HCT116 (cell line): Measurements from ENCODE around the gene ATP8A2. TPM values are rescaled to one million over a fixed set of nuclear protein-coding genes. Genes with fewer than 3 reads are reported as not detected.

ENCODE experiments used
- ATAC-seq: fragments of 200-7000 bp; cut with Tn5 transposase; 2 replicates; pipeline ENCODE4 v1.9.1; 2020; ENCODE audit warnings: mild to moderate bottlenecking, moderate library complexity
- BruUV-seq: library from RNA; stranded (reverse); fragments of 400-500 nt; replicated peaks from 2 replicates; lab custom pipeline; 2021; lab: Mats Ljungman, UMichigan
- CTCF ChIA-PET: fragments of 300-600 bp; sonication (Branson Sonifier 250); formaldehyde crosslinking; loops from one replicate; lab custom pipeline; 2021; ENCODE audit warnings: antibody characterized with exemption; lab: Charles Lee
- POLR2A ChIA-PET: fragments of 300-600, 350-600 bp; sonication (Branson Sonifier 250); formaldehyde crosslinking; loops from one replicate; lab custom pipeline; 2021; ENCODE audit warnings: antibody characterized with exemption; lab: Charles Lee
- RAD21 ChIA-PET, 2 experiments: fragments of 300-600 bp; sonication (Branson Sonifier 250); formaldehyde crosslinking; loops; one replicate each; lab custom pipeline; 2023; ENCODE audit warnings: low total read pairs in 2 of 2; ENCODE audit not compliant: uncharacterized antibody in 2 of 2, unreplicated experiment in 2 of 2, low non-redundant PET in 1 of 2; lab: Charles Lee
- DNase-seq: peaks from one replicate; pipeline ENCODE4 v3.0.0-alpha.2; 2010; ENCODE audit warnings: low read depth, low spot score
- H2AFZ ChIP-seq: fragments of 200-600 bp; shearing (Covaris generic), sonication (generic); 2 replicates; pipeline ENCODE4 v1.6.1; 2017; ENCODE audit warnings: low read depth, mixed run types, mixed read lengths, antibody characterized with exemption, low read length; ENCODE audit not compliant: poor library complexity, severe bottlenecking
- H3K27ac ChIP-seq: 2 replicates; pipeline ENCODE4 v1.5.1; 2012; ENCODE audit warnings: low read depth, low read length
- H3K27me3 ChIP-seq: fragments of 200-600 bp; sonication (generic); 2 replicates; pipeline ENCODE4 v1.6.1; 2016; ENCODE audit warnings: mixed run types, low read length, mixed read lengths; ENCODE audit not compliant: insufficient read depth
- H3K36me3 ChIP-seq, 2 experiments: fragments of 200-500 bp in 1 of 2; fragments of 200-600 bp in 1 of 2; sonication (Bioruptor generic) in 1 of 2; sonication (generic) in 1 of 2; 2 replicates each; pipeline versions ENCODE4 v1.5.1 to v1.6.1; 2014 to 2016; ENCODE audit warnings: low read length in 2 of 2, inconsistent platforms in 1 of 2, mixed read lengths in 1 of 2, mixed run types in 1 of 2; ENCODE audit not compliant: insufficient read depth in 2 of 2, control insufficient read depth in 1 of 2
- H3K4me1 ChIP-seq, 2 experiments: fragments of 200-600 bp in 1 of 2; sonication (generic) in 1 of 2; 2 replicates each; pipeline versions ENCODE4 v1.5.1 to v1.6.1; 2012 to 2017; ENCODE audit warnings: low read length in 2 of 2, inconsistent platforms in 1 of 2, mild to moderate bottlenecking in 1 of 2, mixed read lengths in 1 of 2, mixed run types in 1 of 2, moderate library complexity in 1 of 2; ENCODE audit not compliant: insufficient read depth in 2 of 2, control insufficient read depth in 1 of 2
- H3K4me2 ChIP-seq: fragments of 200-600 bp; sonication (generic); 2 replicates; pipeline ENCODE4 v1.6.1; 2017; ENCODE audit warnings: mixed run types, low read length, mixed read lengths
- H3K4me3 ChIP-seq, 2 experiments: fragments of 200-600 bp in 1 of 2; sonication (generic) in 1 of 2; replicated peaks in 1 of 2; 2 replicates each; pipeline ENCODE4 v1.5.1; 2011 to 2016; ENCODE audit warnings: low read length in 2 of 2, control low read depth in 1 of 2, low read depth in 1 of 2, mild to moderate bottlenecking in 1 of 2, mixed read lengths in 1 of 2, mixed run types in 1 of 2
- H3K79me2 ChIP-seq: fragments of 200-600 bp; sonication (generic); 2 replicates; pipeline ENCODE4 v1.6.1; 2017; ENCODE audit warnings: mild to moderate bottlenecking, mixed run types, low read length, moderate library complexity, mixed read lengths; ENCODE audit not compliant: insufficient read depth
- H3K9ac ChIP-seq: fragments of 200-600 bp; sonication (generic); 2 replicates; pipeline ENCODE4 v1.6.1; 2016; ENCODE audit warnings: low read length, mixed read lengths
- H3K9me2 ChIP-seq: fragments of 200-600 bp; sonication (generic), shearing (Covaris generic); 2 replicates; pipeline ENCODE4 v1.6.1; 2017; ENCODE audit warnings: mixed run types, mild to moderate bottlenecking, moderate library complexity; ENCODE audit not compliant: insufficient read depth
- H3K9me3 ChIP-seq, 2 experiments: fragments of 200-500 bp in 1 of 2; fragments of 200-600 bp in 1 of 2; sonication (Bioruptor generic) in 1 of 2; sonication (generic) in 1 of 2; 2 replicates each; pipeline ENCODE4 v1.6.1; 2014 to 2017; ENCODE audit warnings: low read length in 2 of 2, mixed read lengths in 2 of 2, inconsistent platforms in 1 of 2, low read depth in 1 of 2, mild to moderate bottlenecking in 1 of 2, mixed run types in 1 of 2, moderate library complexity in 1 of 2; ENCODE audit not compliant: control insufficient read depth in 1 of 2, insufficient read depth in 1 of 2
- H4K20me1 ChIP-seq: fragments of 200-600 bp; sonication (generic), shearing (Covaris generic); 2 replicates; pipeline ENCODE4 v1.6.1; 2017; ENCODE audit warnings: mixed run types, mild to moderate bottlenecking, moderate library complexity; ENCODE audit not compliant: insufficient read depth
- EGR1 ChIP-seq: IDR thresholded peaks from 2 replicates; pipeline ENCODE4 v1.6.1; 2012; ENCODE audit warnings: low read depth
- ELF1 ChIP-seq: IDR thresholded peaks from 2 replicates; pipeline ENCODE4 v1.6.1; 2012; ENCODE audit warnings: low read depth, borderline replicate concordance
- JUND ChIP-seq: IDR thresholded peaks from 2 replicates; pipeline ENCODE4 v1.6.1; 2012
- POLR2A ChIP-seq: IDR thresholded peaks from 2 replicates; pipeline ENCODE4 v1.7.0; 2011; ENCODE audit warnings: borderline replicate concordance; ENCODE audit not compliant: insufficient read depth, insufficient read length; ENCODE audit errors: extremely low read depth
- POLR2AphosphoS5 ChIP-seq: IDR thresholded peaks from 2 replicates; pipeline ENCODE4 v1.6.1; 2011; ENCODE audit warnings: mild to moderate bottlenecking, low read depth, low read length, moderate library complexity
- RAD21 ChIP-seq: IDR thresholded peaks from 2 replicates; pipeline ENCODE4 v1.6.1; 2012; ENCODE audit warnings: low read depth, mild to moderate bottlenecking
- SRF ChIP-seq: IDR thresholded peaks from 2 replicates; pipeline ENCODE4 v1.6.1; 2012; ENCODE audit warnings: low read depth
- TCF7L2 ChIP-seq: IDR thresholded peaks from 2 replicates; pipeline ENCODE4 v1.7.0; 2011; ENCODE audit warnings: borderline replicate concordance, inconsistent platforms; ENCODE audit not compliant: insufficient read depth, insufficient read length; ENCODE audit errors: extremely low read depth
- YY1 ChIP-seq: IDR thresholded peaks from 2 replicates; pipeline ENCODE4 v1.6.1; 2011; ENCODE audit warnings: low read length, low read depth, moderate library complexity, mild to moderate bottlenecking; ENCODE audit not compliant: insufficient replicate concordance; ENCODE audit errors: extremely low read depth
- ZFX ChIP-seq: fragments of 450-650 bp; IDR thresholded peaks from 2 replicates; pipeline ENCODE4 v1.6.1; 2017
- ZNF274 ChIP-seq: fragments of 200-500 bp; sonication (Bioruptor generic); IDR thresholded peaks from 2 replicates; pipeline ENCODE4 v1.6.1; 2014; ENCODE audit warnings: mild to moderate bottlenecking, low read depth, low read length, inconsistent platforms
- intact Hi-C: fragments of 100-400 bp; cut with micrococcal nuclease; formaldehyde crosslinking; loops from 2 replicates; pipeline ENCODE4 v1.10.0; 2022
- total RNA-seq: library from RNA; stranded (reverse); gene quantifications from one replicate; pipeline ENCODE4 v1.2.1, GENCODE V29; 2021; ENCODE audit not compliant: unreplicated experiment
- TF ChIP-seq, protein P1 (sequence below): IDR thresholded peaks from 2 replicates; pipeline ENCODE4 v1.6.1; 2012; ENCODE audit warnings: low read depth
- TF ChIP-seq, protein P2 (sequence below): IDR thresholded peaks from 2 replicates; pipeline ENCODE4 v1.6.1; 2011; ENCODE audit warnings: mild to moderate bottlenecking, low read length, moderate library complexity; ENCODE audit not compliant: insufficient replicate concordance; ENCODE audit errors: extremely low read depth

ATP8A2 gene
- total RNA-seq, 1 experiment from 2014 or later, result not detected

DNA sequence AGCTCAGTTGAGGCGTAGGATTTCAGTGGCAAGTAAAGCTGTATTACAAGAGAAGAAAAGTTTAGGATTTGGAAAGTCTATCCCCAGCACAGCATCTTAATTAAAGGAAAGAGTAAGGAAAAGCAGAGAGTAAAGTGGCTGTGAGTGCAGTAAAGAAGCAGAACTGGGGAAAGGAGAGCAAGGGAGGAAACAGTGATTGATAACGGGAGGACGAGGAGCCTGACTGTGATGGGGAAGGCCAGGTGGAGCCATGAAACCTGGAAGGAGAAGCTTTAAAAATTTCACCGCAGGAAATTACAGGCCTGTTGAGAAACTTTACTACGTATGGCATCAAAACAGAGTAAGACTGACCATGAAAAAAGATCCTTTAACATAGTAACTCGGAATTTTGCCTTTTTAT lies 504.5 kb downstream of the ATP8A2 start:
- no peak overlapping the region for H3K4me3 ChIP-seq
- no peaks in the 10 kb centered on the region for H3K4me1 ChIP-seq
- H3K9ac ChIP-seq, result no peak overlapping the region
- ChIA-PET CTCF (no interaction called here), POLR2A (no interaction called here), RAD21 (no interaction called here)
- H3K36me3 ChIP-seq, result no peaks in the 10 kb centered on the region
- H3K27ac ChIP-seq, result no peak overlapping the region
- no peak for DNase-seq
- H3K27me3 ChIP-seq, result peaks cover 47% of the 10 kb centered on the region
- H3K4me2 ChIP-seq, result no peak overlapping the region
- H4K20me1 ChIP-seq, result no peaks in the 10 kb centered on the region
- no peak for ATAC-seq
- TF ChIP-seq, protein P1, sequence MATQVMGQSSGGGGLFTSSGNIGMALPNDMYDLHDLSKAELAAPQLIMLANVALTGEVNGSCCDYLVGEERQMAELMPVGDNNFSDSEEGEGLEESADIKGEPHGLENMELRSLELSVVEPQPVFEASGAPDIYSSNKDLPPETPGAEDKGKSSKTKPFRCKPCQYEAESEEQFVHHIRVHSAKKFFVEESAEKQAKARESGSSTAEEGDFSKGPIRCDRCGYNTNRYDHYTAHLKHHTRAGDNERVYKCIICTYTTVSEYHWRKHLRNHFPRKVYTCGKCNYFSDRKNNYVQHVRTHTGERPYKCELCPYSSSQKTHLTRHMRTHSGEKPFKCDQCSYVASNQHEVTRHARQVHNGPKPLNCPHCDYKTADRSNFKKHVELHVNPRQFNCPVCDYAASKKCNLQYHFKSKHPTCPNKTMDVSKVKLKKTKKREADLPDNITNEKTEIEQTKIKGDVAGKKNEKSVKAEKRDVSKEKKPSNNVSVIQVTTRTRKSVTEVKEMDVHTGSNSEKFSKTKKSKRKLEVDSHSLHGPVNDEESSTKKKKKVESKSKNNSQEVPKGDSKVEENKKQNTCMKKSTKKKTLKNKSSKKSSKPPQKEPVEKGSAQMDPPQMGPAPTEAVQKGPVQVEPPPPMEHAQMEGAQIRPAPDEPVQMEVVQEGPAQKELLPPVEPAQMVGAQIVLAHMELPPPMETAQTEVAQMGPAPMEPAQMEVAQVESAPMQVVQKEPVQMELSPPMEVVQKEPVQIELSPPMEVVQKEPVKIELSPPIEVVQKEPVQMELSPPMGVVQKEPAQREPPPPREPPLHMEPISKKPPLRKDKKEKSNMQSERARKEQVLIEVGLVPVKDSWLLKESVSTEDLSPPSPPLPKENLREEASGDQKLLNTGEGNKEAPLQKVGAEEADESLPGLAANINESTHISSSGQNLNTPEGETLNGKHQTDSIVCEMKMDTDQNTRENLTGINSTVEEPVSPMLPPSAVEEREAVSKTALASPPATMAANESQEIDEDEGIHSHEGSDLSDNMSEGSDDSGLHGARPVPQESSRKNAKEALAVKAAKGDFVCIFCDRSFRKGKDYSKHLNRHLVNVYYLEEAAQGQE, result no peak
- TF ChIP-seq SRF (no peak), POLR2AphosphoS5 (no peak), ELF1 (no peak), ZNF274 (no peak), ZFX (no peak), EGR1 (no peak), RAD21 (no peak), POLR2A (no peak), YY1 (no peak), TCF7L2 (no peak), JUND (no peak)
- TF ChIP-seq, protein P2, sequence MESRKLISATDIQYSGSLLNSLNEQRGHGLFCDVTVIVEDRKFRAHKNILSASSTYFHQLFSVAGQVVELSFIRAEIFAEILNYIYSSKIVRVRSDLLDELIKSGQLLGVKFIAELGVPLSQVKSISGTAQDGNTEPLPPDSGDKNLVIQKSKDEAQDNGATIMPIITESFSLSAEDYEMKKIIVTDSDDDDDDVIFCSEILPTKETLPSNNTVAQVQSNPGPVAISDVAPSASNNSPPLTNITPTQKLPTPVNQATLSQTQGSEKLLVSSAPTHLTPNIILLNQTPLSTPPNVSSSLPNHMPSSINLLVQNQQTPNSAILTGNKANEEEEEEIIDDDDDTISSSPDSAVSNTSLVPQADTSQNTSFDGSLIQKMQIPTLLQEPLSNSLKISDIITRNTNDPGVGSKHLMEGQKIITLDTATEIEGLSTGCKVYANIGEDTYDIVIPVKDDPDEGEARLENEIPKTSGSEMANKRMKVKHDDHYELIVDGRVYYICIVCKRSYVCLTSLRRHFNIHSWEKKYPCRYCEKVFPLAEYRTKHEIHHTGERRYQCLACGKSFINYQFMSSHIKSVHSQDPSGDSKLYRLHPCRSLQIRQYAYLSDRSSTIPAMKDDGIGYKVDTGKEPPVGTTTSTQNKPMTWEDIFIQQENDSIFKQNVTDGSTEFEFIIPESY, result no peak
- no peaks in the 10 kb centered on the region for H3K9me3 ChIP-seq
- BruUV-seq, result no TSS peak
- no peaks in the 10 kb centered on the region for H3K9me2 ChIP-seq
- H3K79me2 ChIP-seq, result no peaks in the 10 kb centered on the region
- no peak overlapping the region for H2AFZ ChIP-seq
- intact Hi-C loops, result no loop called here
